ENCODE data around the gene PRICKLE2. TPM values are rescaled to one million over a fixed set of nuclear protein-coding genes. Genes with fewer than 3 reads are reported as not detected.

The PRICKLE2 gene
- total RNA-seq, 6 experiments from 2014 or later = 2.4 to 4.4 (median 3.3) TPM

DNA sequence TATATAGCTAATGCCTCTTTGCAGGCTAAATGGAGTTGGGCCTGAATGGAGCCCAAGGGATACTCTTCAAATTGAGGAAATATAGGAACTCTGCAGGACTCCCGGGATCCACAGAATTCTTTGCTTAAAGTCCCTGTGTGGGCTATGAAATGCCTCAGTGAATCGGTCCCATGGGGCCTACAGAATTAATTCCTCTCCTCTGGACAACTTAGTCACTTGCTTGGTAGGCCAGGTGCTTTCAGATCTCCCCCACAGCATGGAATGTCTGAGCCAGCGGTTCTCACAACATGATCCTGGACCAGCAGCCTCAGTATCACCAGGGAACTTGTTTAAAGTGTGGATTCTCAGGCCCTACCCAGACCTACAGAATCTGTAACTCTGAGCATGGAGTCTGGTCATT lies 15.1 kb upstream of the PRICKLE2 start:
- DNase-seq (no peak), ATAC-seq (no peak)
- no peaks in the 10 kb centered on the region for H3K36me3 ChIP-seq
- no peaks in the 10 kb centered on the region for H3K27me3 ChIP-seq
- no peak for TF ChIP-seq POLR2A (IDR thresholded peaks at IDR 0.05)
- no peak for TF ChIP-seq CTCF (IDR thresholded peaks at IDR 0.05)
- intact Hi-C loops (cut with DNase I) = no loop called here
- H3K27ac ChIP-seq = no peak overlapping the region
- H3K4me1 ChIP-seq = no peaks in the 10 kb centered on the region
- H3K4me3 ChIP-seq = no peak overlapping the region
- no peaks in the 10 kb centered on the region for H3K9me3 ChIP-seq
- WGBS (ENCODE audit: insufficient coverage, low coverage, low lambda C conversion rate, missing lambda C conversion rate) = 72% methylated on average over 2 of the region's 3 CpGs

DNA sequence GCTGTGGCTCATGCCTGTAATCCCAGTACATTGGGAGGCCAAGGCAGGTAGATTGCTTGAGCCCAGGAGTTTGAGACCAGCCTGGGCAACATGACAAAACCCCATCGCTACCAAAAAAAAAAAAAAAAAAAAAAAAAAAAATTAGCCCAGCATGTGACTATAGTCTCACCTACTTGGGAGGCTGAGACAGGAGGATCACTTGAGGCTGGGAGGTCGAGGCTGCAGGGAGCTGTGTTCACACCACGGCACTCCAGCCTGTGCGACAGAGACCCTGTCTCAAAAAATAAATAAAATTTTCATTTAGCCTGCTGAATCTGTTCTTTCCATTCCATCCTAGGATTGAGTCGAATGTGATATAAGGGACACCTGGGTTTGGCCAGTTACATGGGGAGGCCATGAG lies 14.6 kb upstream of the PRICKLE2 start:
- Histone ChIP-seq H3K4me1 (no peaks in the 10 kb centered on the region), H3K27me3 (no peaks in the 10 kb centered on the region), H3K27ac (no peak overlapping the region), H3K9me3 (no peaks in the 10 kb centered on the region), H3K36me3 (no peaks in the 10 kb centered on the region), H3K4me3 (no peak overlapping the region)
- TF ChIP-seq POLR2A (IDR thresholded peaks at IDR 0.05) (no peak), CTCF (IDR thresholded peaks at IDR 0.05) (no peak)
- WGBS (ENCODE audit: insufficient coverage, low coverage, low lambda C conversion rate, missing lambda C conversion rate) = 83% methylated on average over 5 of the region's 5 CpGs
- DNase-seq (no peak), ATAC-seq (no peak)
- intact Hi-C loops (cut with DNase I) = no loop called here

- ATAC-seq (peak in 3 of 4 donors; percentile 55 to 60 (median 55)), DNase-seq (peak in 2 of 3 donors; percentile 48 to 49)
- Histone ChIP-seq H3K4me1 (no peaks in the 10 kb centered on the region), H3K4me3 (no peak overlapping the region), H3K27ac (no peak overlapping the region), H3K9me3 (no peaks in the 10 kb centered on the region), H3K36me3 (no peaks in the 10 kb centered on the region), H3K27me3 (no peaks in the 10 kb centered on the region)
- intact Hi-C loops (cut with DNase I) = no loop called here
- TF ChIP-seq POLR2A (IDR thresholded peaks at IDR 0.05) (no peak), CTCF (IDR thresholded peaks at IDR 0.05) (no peak)
- WGBS (ENCODE audit: insufficient coverage, low coverage, low lambda C conversion rate, missing lambda C conversion rate) = 53% methylated on average over 2 of the region's 12 CpGs
Observed at GRCh38 chr3:64238971-64239667, 13.9 kb upstream of the PRICKLE2 start.

DNA sequence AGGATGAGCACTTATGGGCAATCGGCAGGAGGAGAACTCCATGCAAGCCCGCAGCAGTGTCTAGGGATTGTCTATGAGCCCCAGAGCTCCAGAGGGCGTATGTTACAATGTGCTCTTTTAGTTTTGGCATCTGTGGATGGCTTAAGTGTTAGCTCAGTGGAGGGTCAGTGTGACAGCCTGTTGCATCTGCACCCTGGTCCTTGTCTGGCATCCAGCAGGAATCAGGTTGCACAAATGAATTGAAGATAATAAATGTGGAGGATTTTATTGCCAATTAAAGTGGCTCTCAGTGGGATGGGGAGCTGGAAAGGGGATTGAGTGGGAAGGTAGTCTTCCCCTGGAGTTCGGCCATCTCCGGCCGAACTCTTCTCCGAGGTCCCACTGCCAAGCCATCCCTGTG lies 11.8 kb upstream of the PRICKLE2 start:
- no peak overlapping the region for H3K4me3 ChIP-seq
- TF ChIP-seq POLR2A (IDR thresholded peaks at IDR 0.05) (no peak), CTCF (IDR thresholded peaks at IDR 0.05) (no peak)
- H3K4me1 ChIP-seq = no peaks in the 10 kb centered on the region
- H3K36me3 ChIP-seq = no peaks in the 10 kb centered on the region
- DNase-seq (no peak), ATAC-seq (no peak)
- H3K27ac ChIP-seq = no peak overlapping the region
- no peaks in the 10 kb centered on the region for H3K9me3 ChIP-seq
- intact Hi-C loops (cut with DNase I) = no loop called here
- H3K27me3 ChIP-seq = no peaks in the 10 kb centered on the region
- WGBS (ENCODE audit: insufficient coverage, low coverage, low lambda C conversion rate, missing lambda C conversion rate) = 73% methylated on average over 4 of the region's 7 CpGs

Measured in right lobe of liver (tissue), 6 donors.